ENCODE data around the gene TCF7. TPM values are rescaled to one million over a fixed set of nuclear protein-coding genes. Genes with fewer than 3 reads are reported as not detected.

The TCF7 gene
- polyA plus RNA-seq, 1 of the 3 experiments (the other 2 are of a cell fraction) = 2.7 TPM

DNA sequence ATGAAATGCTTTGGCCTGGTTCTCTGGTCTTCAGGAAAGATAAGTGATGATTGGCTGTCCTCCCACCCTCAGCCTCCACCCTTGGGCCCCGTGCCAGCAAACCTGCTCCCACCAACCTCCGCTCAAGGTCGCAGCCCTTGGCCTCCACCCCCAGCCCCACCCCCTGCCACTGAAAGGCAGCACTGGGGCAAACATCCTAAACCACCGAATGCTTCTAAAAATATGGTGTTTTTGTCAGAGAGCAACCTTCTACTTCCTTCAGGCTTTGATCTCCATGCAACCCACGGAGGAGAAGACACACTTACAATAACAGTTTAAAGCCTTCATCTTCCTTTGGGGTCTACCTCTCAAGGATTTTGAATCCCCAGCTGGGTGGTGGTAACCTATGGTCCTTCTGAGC lies 24.0 kb upstream of the TCF7 start:
- POLR2A ChIA-PET = interaction anchor here (2.4 kb wide), 1 partner anchor 17 kb away, joined by 11 read pairs; no protein-coding TSS in a partner anchor
- 66% methylated on average over 5 of the region's 5 CpGs for WGBS (ENCODE audit: low lambda C conversion rate)
- H3K4me1 ChIP-seq (ENCODE audit: control insufficient read depth in 1 of 2, insufficient read depth in 2 of 2, low read depth in 1 of 2, low read length in 1 of 2) = peaks cover 0 to 58% of the 10 kb centered on the region in 2 experiments; a peak in 1 of 4 replicates
- H2AFZ ChIP-seq (ENCODE audit: low read depth) = no peak overlapping the region
- H4K20me1 ChIP-seq (ENCODE audit: insufficient read depth) = no peaks in the 10 kb centered on the region
- no peaks in the 10 kb centered on the region for H3K27me3 ChIP-seq (ENCODE audit: insufficient read depth)
- no peaks in the 10 kb centered on the region for H3K36me3 ChIP-seq (replicated peaks in 1 of 2; ENCODE audit: control insufficient read depth in 1 of 2, insufficient read depth in 2 of 2, low read length in 1 of 2)
- TF ChIP-seq RFX5 (IDR thresholded peaks at IDR 0.05; ENCODE audit: low read length) (no peak), RAD21 (IDR thresholded peaks at IDR 0.05; ENCODE audit: low read length) (no peak), ELF1 (IDR thresholded peaks at IDR 0.05) (no peak), RCOR1 (IDR thresholded peaks at IDR 0.05; ENCODE audit: low read length) (no peak)
- TF ChIP-seq, protein P1, sequence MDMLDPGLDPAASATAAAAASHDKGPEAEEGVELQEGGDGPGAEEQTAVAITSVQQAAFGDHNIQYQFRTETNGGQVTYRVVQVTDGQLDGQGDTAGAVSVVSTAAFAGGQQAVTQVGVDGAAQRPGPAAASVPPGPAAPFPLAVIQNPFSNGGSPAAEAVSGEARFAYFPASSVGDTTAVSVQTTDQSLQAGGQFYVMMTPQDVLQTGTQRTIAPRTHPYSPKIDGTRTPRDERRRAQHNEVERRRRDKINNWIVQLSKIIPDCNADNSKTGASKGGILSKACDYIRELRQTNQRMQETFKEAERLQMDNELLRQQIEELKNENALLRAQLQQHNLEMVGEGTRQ (IDR thresholded peaks at IDR 0.05; ENCODE audit: borderline replicate concordance, low read depth, low read length) = no peak
- H3F3A ChIP-seq (replicated peaks; ENCODE audit: insufficient read depth) = no peaks in the 10 kb centered on the region
- CTCF ChIA-PET = interaction anchor here (0.7 to 2.8 kb wide), 3 partner anchors 9 to 51 kb away, joined by 3 to 8 read pairs (median 4); no protein-coding TSS in a partner anchor
- H3K27ac ChIP-seq (ENCODE audit: low read depth in 2 of 2, low read length in 1 of 2) = peak overlapping the region in 1 of 2 experiments; percentile 8; a peak in 1 of 4 replicates
- H3K4me2 ChIP-seq = no peak overlapping the region
- DNase-seq = no peak
- no peaks in the 10 kb centered on the region for H3K79me2 ChIP-seq (ENCODE audit: insufficient read depth)
- H3K9me3 ChIP-seq = no peaks in the 10 kb centered on the region
- no peak overlapping the region for H3K4me3 ChIP-seq (ENCODE audit: low read depth in 2 of 2, low read length in 1 of 2)
- H3K9me2 ChIP-seq = no peaks in the 10 kb centered on the region
- H3K9ac ChIP-seq = no peak overlapping the region

DNA sequence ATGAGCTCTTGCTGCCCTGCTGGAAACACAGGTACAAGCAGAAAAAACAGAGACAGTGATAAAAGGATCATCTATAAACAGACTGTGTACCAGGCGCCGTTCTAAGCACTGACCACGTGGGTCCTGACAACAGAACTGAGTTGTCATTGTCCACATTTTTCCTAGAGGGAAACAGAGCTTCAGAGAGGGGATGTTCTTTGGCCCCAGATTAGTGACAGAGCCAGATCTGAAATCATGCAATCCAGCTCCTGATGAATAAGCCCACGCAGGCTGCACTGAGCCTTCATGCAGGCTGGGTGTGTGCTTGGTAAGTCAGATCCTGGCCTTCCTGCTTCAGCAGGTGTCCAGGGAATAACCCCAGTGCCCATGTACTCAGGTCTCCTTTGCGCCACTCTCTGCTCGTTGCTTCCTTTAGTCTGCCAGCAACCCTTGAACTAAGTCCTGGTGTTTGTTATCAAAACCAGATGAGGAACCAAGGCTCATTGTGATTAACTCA lies 22.8 kb upstream of the TCF7 start:
- no peaks in the 10 kb centered on the region for H3K27me3 ChIP-seq (ENCODE audit: insufficient read depth)
- DNase-seq = no peak
- no peaks in the 10 kb centered on the region for H3K79me2 ChIP-seq (ENCODE audit: insufficient read depth)
- no peaks in the 10 kb centered on the region for H4K20me1 ChIP-seq (ENCODE audit: insufficient read depth)
- CTCF ChIA-PET = interaction anchor here (1.0 to 3.4 kb wide), 2 partner anchors 10 to 52 kb away, joined by 6 to 20 read pairs; no protein-coding TSS in a partner anchor
- H3K4me3 ChIP-seq (ENCODE audit: low read depth in 2 of 2, low read length in 1 of 2) = no peak overlapping the region
- WGBS (ENCODE audit: low lambda C conversion rate) = 72% methylated on average over 6 of the region's 6 CpGs
- H2AFZ ChIP-seq (ENCODE audit: low read depth) = no peak overlapping the region
- no peaks in the 10 kb centered on the region for H3K36me3 ChIP-seq (replicated peaks in 1 of 2; ENCODE audit: control insufficient read depth in 1 of 2, insufficient read depth in 2 of 2, low read length in 1 of 2)
- no peaks in the 10 kb centered on the region for H3K9me3 ChIP-seq
- no peak overlapping the region for H3K9ac ChIP-seq
- no peaks in the 10 kb centered on the region for H3F3A ChIP-seq (replicated peaks; ENCODE audit: insufficient read depth)
- H3K4me2 ChIP-seq = no peak overlapping the region
- H3K27ac ChIP-seq (ENCODE audit: low read depth in 2 of 2, low read length in 1 of 2) = peak overlapping the region in 1 of 2 experiments; percentile 66; a peak in 1 of 4 replicates
- no peaks in the 10 kb centered on the region for H3K9me2 ChIP-seq
- H3K4me1 ChIP-seq (ENCODE audit: control insufficient read depth in 1 of 2, insufficient read depth in 2 of 2, low read depth in 1 of 2, low read length in 1 of 2) = peaks cover 0 to 59% of the 10 kb centered on the region in 2 experiments; a peak in 1 of 4 replicates
- POLR2A ChIA-PET = no interaction called here
- TF ChIP-seq, protein P2, sequence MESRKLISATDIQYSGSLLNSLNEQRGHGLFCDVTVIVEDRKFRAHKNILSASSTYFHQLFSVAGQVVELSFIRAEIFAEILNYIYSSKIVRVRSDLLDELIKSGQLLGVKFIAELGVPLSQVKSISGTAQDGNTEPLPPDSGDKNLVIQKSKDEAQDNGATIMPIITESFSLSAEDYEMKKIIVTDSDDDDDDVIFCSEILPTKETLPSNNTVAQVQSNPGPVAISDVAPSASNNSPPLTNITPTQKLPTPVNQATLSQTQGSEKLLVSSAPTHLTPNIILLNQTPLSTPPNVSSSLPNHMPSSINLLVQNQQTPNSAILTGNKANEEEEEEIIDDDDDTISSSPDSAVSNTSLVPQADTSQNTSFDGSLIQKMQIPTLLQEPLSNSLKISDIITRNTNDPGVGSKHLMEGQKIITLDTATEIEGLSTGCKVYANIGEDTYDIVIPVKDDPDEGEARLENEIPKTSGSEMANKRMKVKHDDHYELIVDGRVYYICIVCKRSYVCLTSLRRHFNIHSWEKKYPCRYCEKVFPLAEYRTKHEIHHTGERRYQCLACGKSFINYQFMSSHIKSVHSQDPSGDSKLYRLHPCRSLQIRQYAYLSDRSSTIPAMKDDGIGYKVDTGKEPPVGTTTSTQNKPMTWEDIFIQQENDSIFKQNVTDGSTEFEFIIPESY (IDR thresholded peaks at IDR 0.05; ENCODE audit: borderline replicate concordance, low read depth) = no peak
- no peak for TF ChIP-seq POLR2AphosphoS5 (IDR thresholded peaks at IDR 0.05; ENCODE audit: low read depth, low read length)
- no peak for TF ChIP-seq EZH2phosphoT487 (IDR thresholded peaks at IDR 0.05; ENCODE audit: borderline replicate concordance, low read depth)
- TF ChIP-seq, protein P3, sequence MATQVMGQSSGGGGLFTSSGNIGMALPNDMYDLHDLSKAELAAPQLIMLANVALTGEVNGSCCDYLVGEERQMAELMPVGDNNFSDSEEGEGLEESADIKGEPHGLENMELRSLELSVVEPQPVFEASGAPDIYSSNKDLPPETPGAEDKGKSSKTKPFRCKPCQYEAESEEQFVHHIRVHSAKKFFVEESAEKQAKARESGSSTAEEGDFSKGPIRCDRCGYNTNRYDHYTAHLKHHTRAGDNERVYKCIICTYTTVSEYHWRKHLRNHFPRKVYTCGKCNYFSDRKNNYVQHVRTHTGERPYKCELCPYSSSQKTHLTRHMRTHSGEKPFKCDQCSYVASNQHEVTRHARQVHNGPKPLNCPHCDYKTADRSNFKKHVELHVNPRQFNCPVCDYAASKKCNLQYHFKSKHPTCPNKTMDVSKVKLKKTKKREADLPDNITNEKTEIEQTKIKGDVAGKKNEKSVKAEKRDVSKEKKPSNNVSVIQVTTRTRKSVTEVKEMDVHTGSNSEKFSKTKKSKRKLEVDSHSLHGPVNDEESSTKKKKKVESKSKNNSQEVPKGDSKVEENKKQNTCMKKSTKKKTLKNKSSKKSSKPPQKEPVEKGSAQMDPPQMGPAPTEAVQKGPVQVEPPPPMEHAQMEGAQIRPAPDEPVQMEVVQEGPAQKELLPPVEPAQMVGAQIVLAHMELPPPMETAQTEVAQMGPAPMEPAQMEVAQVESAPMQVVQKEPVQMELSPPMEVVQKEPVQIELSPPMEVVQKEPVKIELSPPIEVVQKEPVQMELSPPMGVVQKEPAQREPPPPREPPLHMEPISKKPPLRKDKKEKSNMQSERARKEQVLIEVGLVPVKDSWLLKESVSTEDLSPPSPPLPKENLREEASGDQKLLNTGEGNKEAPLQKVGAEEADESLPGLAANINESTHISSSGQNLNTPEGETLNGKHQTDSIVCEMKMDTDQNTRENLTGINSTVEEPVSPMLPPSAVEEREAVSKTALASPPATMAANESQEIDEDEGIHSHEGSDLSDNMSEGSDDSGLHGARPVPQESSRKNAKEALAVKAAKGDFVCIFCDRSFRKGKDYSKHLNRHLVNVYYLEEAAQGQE (IDR thresholded peaks at IDR 0.05; ENCODE audit: low read depth, low read length) = no peak
- TF ChIP-seq, protein P4, sequence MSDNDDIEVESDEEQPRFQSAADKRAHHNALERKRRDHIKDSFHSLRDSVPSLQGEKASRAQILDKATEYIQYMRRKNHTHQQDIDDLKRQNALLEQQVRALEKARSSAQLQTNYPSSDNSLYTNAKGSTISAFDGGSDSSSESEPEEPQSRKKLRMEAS (IDR thresholded peaks at IDR 0.05; ENCODE audit: low read depth) = no peak
- TF ChIP-seq SIN3A (IDR thresholded peaks at IDR 0.05; ENCODE audit: borderline replicate concordance, low read depth, low read length) = no peak
- TF ChIP-seq GATA2 (CRISPR knock-in tag; IDR thresholded peaks at IDR 0.05) = no peak
- peak; percentile 49; the same call in 1 of the 2 replicates for TF ChIP-seq MXI1 (IDR thresholded peaks at IDR 0.05; ENCODE audit: low read depth, low read length)
- TF ChIP-seq RFX5 (IDR thresholded peaks at IDR 0.05; ENCODE audit: low read length) = no peak
- TF ChIP-seq, protein P5, sequence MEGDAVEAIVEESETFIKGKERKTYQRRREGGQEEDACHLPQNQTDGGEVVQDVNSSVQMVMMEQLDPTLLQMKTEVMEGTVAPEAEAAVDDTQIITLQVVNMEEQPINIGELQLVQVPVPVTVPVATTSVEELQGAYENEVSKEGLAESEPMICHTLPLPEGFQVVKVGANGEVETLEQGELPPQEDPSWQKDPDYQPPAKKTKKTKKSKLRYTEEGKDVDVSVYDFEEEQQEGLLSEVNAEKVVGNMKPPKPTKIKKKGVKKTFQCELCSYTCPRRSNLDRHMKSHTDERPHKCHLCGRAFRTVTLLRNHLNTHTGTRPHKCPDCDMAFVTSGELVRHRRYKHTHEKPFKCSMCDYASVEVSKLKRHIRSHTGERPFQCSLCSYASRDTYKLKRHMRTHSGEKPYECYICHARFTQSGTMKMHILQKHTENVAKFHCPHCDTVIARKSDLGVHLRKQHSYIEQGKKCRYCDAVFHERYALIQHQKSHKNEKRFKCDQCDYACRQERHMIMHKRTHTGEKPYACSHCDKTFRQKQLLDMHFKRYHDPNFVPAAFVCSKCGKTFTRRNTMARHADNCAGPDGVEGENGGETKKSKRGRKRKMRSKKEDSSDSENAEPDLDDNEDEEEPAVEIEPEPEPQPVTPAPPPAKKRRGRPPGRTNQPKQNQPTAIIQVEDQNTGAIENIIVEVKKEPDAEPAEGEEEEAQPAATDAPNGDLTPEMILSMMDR (IDR thresholded peaks at IDR 0.05) = no peak
- peak; percentile 39 for TF ChIP-seq TCF12 (IDR thresholded peaks at IDR 0.05)
- TF ChIP-seq CHD2 (IDR thresholded peaks at IDR 0.05; ENCODE audit: low read length, partially characterized antibody) = no peak
- no peak for TF ChIP-seq YY1 (IDR thresholded peaks at IDR 0.05; ENCODE audit: low read depth)
- no peak for TF ChIP-seq ELF1 (IDR thresholded peaks at IDR 0.05)
- no peak for TF ChIP-seq RXRA (IDR thresholded peaks at IDR 0.05; ENCODE audit: borderline replicate concordance, low read depth)
- no peak for TF ChIP-seq RAD21 (IDR thresholded peaks at IDR 0.05; ENCODE audit: low read length)

Measured in SK-N-SH (cell line).